HepG2 (cell line): ENCODE measurements around the gene AGBL2. TPM values are rescaled to one million over a fixed set of nuclear protein-coding genes. Genes with fewer than 3 reads are reported as not detected.

Experiments used
- ATAC-seq: fragments of 200-7000 bp; cut with Tn5 transposase; 3 replicates; pipeline ENCODE4 v1.9.1; 2020; ENCODE audit warnings: mild to moderate bottlenecking, moderate library complexity
- BruUV-seq: library from RNA; stranded (reverse); fragments of 400-500 nt; replicated peaks from 2 replicates; lab custom pipeline; 2021; lab: Mats Ljungman, UMichigan
- CTCF ChIA-PET: fragments of 300-600 bp; formaldehyde crosslinking; extraction: SDS; loops from one replicate; lab custom pipeline; 2021; ENCODE audit warnings: low total read pairs, inconsistent platforms, low intra/inter-chr PET ratio; lab: Yijun Ruan, JAX
- POLR2A ChIA-PET: fragments of 350-600 bp; sonication (Branson Sonifier 250); formaldehyde crosslinking; loops from one replicate; lab custom pipeline; 2020; ENCODE audit warnings: antibody characterized with exemption, inconsistent platforms; lab: Yijun Ruan, JAX
- DNase-seq: peaks from one replicate; pipeline ENCODE4 v3.0.0-alpha.2; 2015; ENCODE audit warnings: low spot score
- FAIRE-seq: peaks from 3 replicates; lab custom pipeline; 2011; peaks lifted over from hg19 to GRCh38; lab: Jason Lieb, UNC
- H2AFZ ChIP-seq: one replicate; pipeline ENCODE4 v1.6.1; 2011; ENCODE audit warnings: low read length, inconsistent platforms
- H3K27ac ChIP-seq: fragments of 300-600 bp; 3 replicates; pipeline ENCODE4 v1.8.0; 2011; ENCODE audit warnings: mixed run types, mild to moderate bottlenecking, mixed read lengths, low read length, inconsistent platforms; ENCODE audit not compliant: insufficient read depth; ENCODE audit errors: extremely low read length
- H3K27me3 ChIP-seq, 2 experiments: fragments of 200-600 bp in 1 of 2; 2 replicates in 1 of 2; 3 replicates in 1 of 2; pipeline versions ENCODE4 v1.6.0 to v1.8.0; 2011; ENCODE audit warnings: low read length in 2 of 2, mild to moderate bottlenecking in 2 of 2, moderate library complexity in 2 of 2, inconsistent platforms in 1 of 2; ENCODE audit not compliant: insufficient read depth in 2 of 2, control insufficient read depth in 1 of 2
- H3K36me3 ChIP-seq, 2 experiments: fragments of 200-600 bp in 1 of 2; replicated peaks in 1 of 2; 2 replicates in 1 of 2; 3 replicates in 1 of 2; pipeline versions ENCODE4 v1.5.1 to v1.8.0; 2011; ENCODE audit warnings: low read length in 2 of 2, inconsistent platforms in 1 of 2; ENCODE audit not compliant: insufficient read depth in 2 of 2, control insufficient read depth in 1 of 2
- H3K4me1 ChIP-seq: 2 replicates; pipeline ENCODE4 v1.5.1; 2012; ENCODE audit warnings: low read length, inconsistent platforms; ENCODE audit not compliant: insufficient read depth
- H3K4me2 ChIP-seq: 2 replicates; pipeline ENCODE4 v1.6.0; 2011; ENCODE audit warnings: low read depth, low read length, inconsistent platforms
- H3K4me3 ChIP-seq, 3 experiments: fragments of 200-600 bp in 1 of 3; sonication (generic), shearing (Covaris generic) in 1 of 3; replicated peaks in 1 of 3; 2 replicates each; pipeline ENCODE4 v1.5.1; 2011 to 2016; ENCODE audit warnings: low read length in 3 of 3, inconsistent platforms in 2 of 3, low read depth in 2 of 3, mild to moderate bottlenecking in 2 of 3, control low read depth in 1 of 3, mixed read lengths in 1 of 3; ENCODE audit not compliant: insufficient read depth in 1 of 3
- H3K79me2 ChIP-seq: one replicate; pipeline ENCODE4 v1.6.1; 2011; ENCODE audit warnings: low read length, inconsistent platforms; ENCODE audit not compliant: insufficient read depth
- H3K9ac ChIP-seq: 2 replicates; pipeline ENCODE4 v1.6.0; 2011; ENCODE audit warnings: mild to moderate bottlenecking, low read depth, low read length, inconsistent platforms; ENCODE audit not compliant: insufficient read depth
- H3K9me3 ChIP-seq: 2 replicates; pipeline ENCODE4 v1.5.1; 2012; ENCODE audit warnings: mild to moderate bottlenecking, low read length
- H4K20me1 ChIP-seq: 2 replicates; pipeline ENCODE4 v1.6.0; 2011; ENCODE audit warnings: inconsistent platforms, mild to moderate bottlenecking, low read length, moderate library complexity; ENCODE audit not compliant: insufficient read depth
- ARNT2 ChIP-seq: sonication (generic); formaldehyde crosslinking; IDR thresholded peaks from 2 replicates; pipeline ENCODE4 v1.8.0; 2022; ENCODE audit warnings: mild to moderate bottlenecking, low read depth, missing genetic modification reagents, moderate library complexity
- CERS6 ChIP-seq: sonication (generic); formaldehyde crosslinking; IDR thresholded peaks from 2 replicates; pipeline ENCODE4 v1.5.0; 2020; ENCODE audit warnings: missing genetic modification reagents
- ELF1 ChIP-seq: sonication (generic); formaldehyde crosslinking; IDR thresholded peaks from 2 replicates; pipeline ENCODE4 v1.4.0; 2020; ENCODE audit warnings: missing genetic modification reagents
- ISX ChIP-seq: sonication (generic); formaldehyde crosslinking; conservative IDR thresholded peaks from 2 replicates; pipeline ENCODE4 v1.5.0; 2020; ENCODE audit warnings: missing genetic modification reagents
- SKIL ChIP-seq: sonication (generic); formaldehyde crosslinking; IDR thresholded peaks from 2 replicates; pipeline ENCODE4 v1.8.0; 2022; ENCODE audit warnings: missing genetic modification reagents, mild to moderate bottlenecking, moderate library complexity, borderline replicate concordance
- TCF12 ChIP-seq, 2 experiments: fragments of 450-650 bp in 1 of 2; sonication (generic) in 1 of 2; formaldehyde crosslinking in 1 of 2; IDR thresholded peaks; 2 replicates each; pipeline versions ENCODE4 v1.6.1 to v1.8.0; 2017 to 2022; ENCODE audit warnings: antibody characterized with exemption in 1 of 2, mild to moderate bottlenecking in 1 of 2, missing genetic modification reagents in 1 of 2, moderate library complexity in 1 of 2
- ZNF253 ChIP-seq: sonication (generic); formaldehyde crosslinking; IDR thresholded peaks from 2 replicates; pipeline ENCODE4 v1.8.0; 2022; ENCODE audit warnings: mild to moderate bottlenecking, missing genetic modification reagents, borderline replicate concordance
- ZNF468 ChIP-seq: sonication (generic); formaldehyde crosslinking; IDR thresholded peaks from 2 replicates; pipeline ENCODE4 v1.8.0; 2022; ENCODE audit warnings: mild to moderate bottlenecking, moderate library complexity, missing genetic modification reagents
- ZNF777 ChIP-seq: sonication (generic); formaldehyde crosslinking; IDR thresholded peaks from 2 replicates; pipeline ENCODE4 v1.4.0; 2020; ENCODE audit warnings: missing genetic modification reagents
- WGBS: methylation state at CpG from one replicate; pipeline ENCODE4 v1.1.6; 2017; ENCODE audit warnings: low lambda C conversion rate; 5-methylcytosine and 5-hydroxymethylcytosine counted together
- in situ Hi-C: cut with HindIII; loops from 2 replicates; pipeline ENCODE4 v1.10.0; 2017; ENCODE audit warnings: low pct_unique_long_range_greater_than_20kb; ENCODE audit not compliant: extremely low pct_ligation_motif_present
- intact Hi-C: fragments of 100-400 bp; cut with micrococcal nuclease; formaldehyde crosslinking; loops from one replicate; pipeline ENCODE4 v1.10.0; 2022; ENCODE audit not compliant: unreplicated experiment
- polyA plus RNA-seq, 8 experiments: library from polyadenylated mRNA; depleted of rRNA in 3 of 8; stranded (reverse) in 7 of 8; unstranded in 1 of 8; fragments of >200 nt; fragmentation: Illumina TruSeq in 4 of 8; extraction: Trizol in 4 of 8; gene quantifications; 2 replicates each; pipeline versions ENCODE4 v1.2.1 to v1.2.3, GENCODE V29; 2011 to 2016; ENCODE audit warnings: low read depth in 4 of 8, missing spikeins in 1 of 8, mixed read lengths in 1 of 8; ENCODE audit not compliant: insufficient read depth in 1 of 8
- total RNA-seq, 5 experiments: library from RNA; depleted of rRNA; stranded (reverse); fragments of >200 nt; fragmentation: Illumina TruSeq; extraction: Trizol; gene quantifications; 2 replicates each; pipeline ENCODE4 v1.2.3, GENCODE V29; 2016; ENCODE audit warnings: low read depth in 1 of 5

Gene AGBL2
- total and polyA plus RNA-seq, 2 of the 13 experiments (the other 11 are each of a cell fraction or from before 2014, with no cell fraction given) = 1.6 to 5.7 TPM

DNA sequence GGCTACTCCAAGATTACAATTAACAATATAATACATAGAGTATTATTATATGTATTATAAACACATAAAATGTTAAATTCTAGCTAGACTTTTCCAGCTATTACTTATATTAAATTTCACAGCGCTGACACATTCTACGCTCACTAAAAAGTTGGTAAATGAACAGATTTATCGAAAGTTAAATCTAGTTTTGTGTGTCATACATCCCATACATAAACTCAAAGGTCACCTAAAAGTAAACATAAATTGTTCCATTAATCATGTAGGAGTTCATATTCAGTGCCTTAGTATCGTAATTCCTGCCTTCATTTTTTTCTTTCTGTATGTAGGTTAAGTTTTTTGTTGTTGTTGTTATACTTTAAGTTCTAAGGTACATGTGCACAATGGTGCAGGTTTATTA, 41.0 kb upstream of the AGBL2 start:
- TF ChIP-seq SKIL (CRISPR knock-in tag) = no peak
- no peak for TF ChIP-seq CERS6
- no peak for TF ChIP-seq ZNF777 (CRISPR knock-in tag)
- TF ChIP-seq ISX (CRISPR knock-in tag) = no peak
- no peak for TF ChIP-seq TCF12 (IDR thresholded peaks at IDR 0.05)
- no peak for TF ChIP-seq TCF12 (CRISPR knock-in tag; IDR thresholded peaks at IDR 0.05)
- TF ChIP-seq ZNF468 (CRISPR knock-in tag) = no peak
- TF ChIP-seq ARNT2 (CRISPR knock-in tag) = no peak
- no peak for TF ChIP-seq ELF1
- TF ChIP-seq ZNF253 (CRISPR knock-in tag) = no peak
- H3K27me3 ChIP-seq = no peaks in the 10 kb centered on the region
- no peaks in the 10 kb centered on the region for H3K4me1 ChIP-seq
- H3K9me3 ChIP-seq = no peaks in the 10 kb centered on the region
- peaks cover 10% of the 10 kb centered on the region for H3K79me2 ChIP-seq
- no peak for FAIRE-seq
- BruUV-seq = no TSS peak
- no peak overlapping the region for H3K4me2 ChIP-seq
- no peak overlapping the region for H2AFZ ChIP-seq
- no peak for DNase-seq
- intact Hi-C loops = no loop called here
- H3K36me3 ChIP-seq = peaks cover 25 to 75% of the 10 kb centered on the region in 2 experiments
- ATAC-seq = no peak
- ChIA-PET POLR2A (no interaction called here), CTCF (no interaction called here)
- in situ Hi-C loops = no loop called here
- 99% methylated on average over 4 of the region's 4 CpGs for WGBS
- no peak overlapping the region for H3K4me3 ChIP-seq
- H3K27ac ChIP-seq = no peak overlapping the region
- no peak overlapping the region for H3K9ac ChIP-seq
- H4K20me1 ChIP-seq = peaks cover 7% of the 10 kb centered on the region; the same call in 1 of the 2 replicates
